HG03432 (cell line): ENCODE measurements around the gene ACYP2.
"Not testable (repeated sequence)": the region's sequence is repeated elsewhere in the genome, so short reads cannot be mapped to it uniquely, and the experiment has no call there.

Source experiments
- ATAC-seq: cut with Tn5 transposase; IDR thresholded peaks from one replicate; pipeline ENCODE4 v1.9.1; 2021; ENCODE audit warnings: mild to moderate bottlenecking, moderate library complexity; ENCODE audit not compliant: unreplicated experiment

Gene ACYP2

GRCh38 chr2:54313147-54313546 is 197.7 kb downstream of the ACYP2 start:
- no peak for ATAC-seq

- no peak for ATAC-seq
Measured at GRCh38 chr2:54317973-54318372, 202.6 kb downstream of the ACYP2 start.

- no peak for ATAC-seq
Measured at GRCh38 chr2:54318821-54319220, 203.4 kb downstream of the ACYP2 start.

DNA sequence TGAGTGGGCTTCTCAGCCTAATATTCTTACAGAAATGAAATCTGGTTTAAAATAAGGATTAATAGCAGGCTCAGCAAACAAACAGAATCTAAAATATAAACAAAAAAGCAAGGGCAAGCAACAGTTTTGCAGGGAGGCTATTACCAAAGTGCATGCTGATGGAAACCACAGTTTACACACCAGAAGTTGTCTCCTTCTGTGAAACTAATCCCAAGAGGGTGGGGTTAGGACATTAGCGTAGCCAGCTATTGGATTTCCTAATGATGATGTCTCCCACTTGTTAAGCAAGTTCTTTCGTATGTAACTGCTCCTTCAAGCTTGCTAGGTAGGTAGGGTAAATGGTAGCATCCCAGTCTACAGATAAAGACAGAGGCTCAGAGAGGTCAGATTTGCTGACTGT is 205.6 kb downstream of the ACYP2 start:
- no peak for ATAC-seq

DNA sequence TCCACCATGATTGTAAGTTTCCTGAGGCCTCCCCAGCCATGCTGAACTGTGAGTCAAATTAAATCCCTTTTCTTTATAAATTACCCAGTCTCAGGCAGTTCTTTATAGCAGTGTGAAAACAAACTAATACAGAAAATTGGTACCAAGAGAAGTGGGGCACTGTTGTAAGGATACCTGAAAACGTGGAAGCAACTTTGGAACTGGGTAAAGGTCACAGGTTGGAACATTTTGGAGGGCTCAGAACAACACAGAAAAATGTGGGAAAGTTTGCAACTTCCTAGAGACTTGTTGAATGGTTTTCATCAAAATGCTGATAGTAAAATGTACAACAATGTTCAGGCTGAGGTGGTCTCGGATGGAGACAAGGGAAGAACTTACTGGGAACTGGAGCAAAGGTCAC is 209.1 kb downstream of the ACYP2 start:
- ATAC-seq: not testable (repeated sequence)

GRCh38 chr2:54325148-54325547 is 209.7 kb downstream of the ACYP2 start:
- no peak for ATAC-seq

- ATAC-seq: no peak
Measured at GRCh38 chr2:54329482-54330161, 214.2 kb downstream of the ACYP2 start.

- peak; percentile 99 for ATAC-seq
Measured at GRCh38 chr2:54330162-54330925, 214.9 kb downstream of the ACYP2 start.

GRCh38 chr2:54330926-54331835 is 215.8 kb downstream of the ACYP2 start:
- ATAC-seq: no peak

GRCh38 chr2:54332386-54332785 is 217.0 kb downstream of the ACYP2 start:
- no peak for ATAC-seq

DNA sequence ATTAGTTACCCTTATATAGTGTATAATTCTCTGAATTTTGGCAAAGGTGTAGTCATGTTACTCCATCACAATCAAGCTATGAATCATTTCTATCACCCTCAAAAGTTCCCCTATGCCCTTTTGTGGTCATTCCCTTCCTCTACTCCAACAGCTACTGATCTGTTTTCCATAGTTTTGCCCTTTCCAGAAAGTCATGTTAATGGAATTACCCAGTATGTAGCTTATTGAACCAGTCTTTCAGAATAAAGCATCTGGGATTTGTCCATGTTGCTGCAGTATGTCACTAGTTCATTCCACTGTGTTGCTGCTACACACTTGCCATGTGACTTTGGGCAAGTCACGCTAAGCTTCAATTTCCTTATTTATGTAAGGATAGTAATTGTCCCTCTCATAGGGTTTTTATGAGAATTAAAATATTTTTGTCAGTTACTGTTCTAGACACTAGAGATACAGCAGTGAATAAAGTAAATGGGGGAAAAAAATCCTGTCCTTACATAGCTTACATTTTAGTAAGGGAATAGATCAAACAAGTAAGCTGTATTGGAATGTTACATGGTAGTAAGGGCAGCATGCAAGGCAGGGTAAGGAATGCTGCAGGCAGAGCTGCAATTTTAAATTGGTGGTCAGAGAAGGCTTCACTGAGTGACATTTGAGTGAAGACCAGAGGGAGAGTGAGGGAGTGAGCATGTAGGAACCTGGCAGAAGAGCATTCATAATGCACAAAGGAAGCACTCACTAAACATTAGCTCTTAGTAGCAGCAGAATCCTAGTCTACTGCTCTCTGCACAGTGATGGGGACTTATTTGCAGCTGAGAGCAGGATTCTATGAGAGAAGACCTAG is 220.9 kb downstream of the ACYP2 start:
- no peak for ATAC-seq

DNA sequence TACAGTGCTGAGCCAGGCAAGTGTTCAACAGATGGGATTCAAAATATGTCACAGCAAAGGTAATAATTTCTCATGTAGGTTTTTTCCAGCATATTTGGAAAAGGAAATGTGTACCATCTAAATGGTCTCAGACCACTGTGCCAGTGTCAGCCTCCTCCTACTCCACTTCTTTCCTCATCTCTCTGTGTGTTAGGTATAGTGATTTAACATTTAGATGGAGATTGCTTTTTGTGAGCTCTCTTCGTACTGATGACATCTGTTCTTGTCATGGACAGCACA is 221.5 kb downstream of the ACYP2 start:
- no peak for ATAC-seq

DNA sequence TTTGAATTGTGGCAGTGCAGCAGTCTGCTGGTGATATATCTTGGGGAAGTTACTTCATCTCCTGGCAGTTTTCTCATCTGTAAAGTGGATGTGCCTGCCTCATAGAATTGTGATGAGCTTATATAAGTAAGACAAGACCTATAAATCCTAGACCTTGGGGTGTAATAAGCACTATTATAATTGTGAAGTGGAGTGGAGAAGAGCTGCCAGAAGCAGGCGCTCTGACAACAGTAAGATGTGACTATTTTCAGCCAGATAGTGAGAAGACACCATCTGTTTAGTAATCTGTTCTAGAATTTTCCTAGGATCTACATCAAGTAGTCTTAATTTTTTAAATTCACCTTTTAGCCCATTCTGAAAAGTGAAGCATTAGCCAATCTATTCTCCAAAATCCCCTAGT is 226.2 kb downstream of the ACYP2 start:
- ATAC-seq: no peak

DNA sequence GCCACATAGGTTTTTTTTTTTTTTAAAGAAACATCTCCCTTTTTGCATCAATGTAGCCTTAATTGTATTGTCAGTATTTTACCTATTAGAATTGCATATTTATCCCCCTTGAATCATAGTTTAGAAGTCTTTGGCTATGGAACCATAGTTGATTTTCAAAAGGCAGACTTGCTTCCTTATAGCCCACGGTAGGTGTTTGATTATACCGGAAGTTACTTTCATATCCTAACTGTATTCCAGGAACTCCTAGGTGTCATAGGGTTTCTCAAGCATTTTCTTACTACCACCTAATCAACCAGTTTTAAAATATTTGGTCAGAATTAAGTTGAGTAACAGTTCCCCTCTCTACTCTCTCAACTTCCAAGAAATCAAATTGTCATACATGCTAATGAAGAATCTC is 227.2 kb downstream of the ACYP2 start:
- ATAC-seq: no peak

DNA sequence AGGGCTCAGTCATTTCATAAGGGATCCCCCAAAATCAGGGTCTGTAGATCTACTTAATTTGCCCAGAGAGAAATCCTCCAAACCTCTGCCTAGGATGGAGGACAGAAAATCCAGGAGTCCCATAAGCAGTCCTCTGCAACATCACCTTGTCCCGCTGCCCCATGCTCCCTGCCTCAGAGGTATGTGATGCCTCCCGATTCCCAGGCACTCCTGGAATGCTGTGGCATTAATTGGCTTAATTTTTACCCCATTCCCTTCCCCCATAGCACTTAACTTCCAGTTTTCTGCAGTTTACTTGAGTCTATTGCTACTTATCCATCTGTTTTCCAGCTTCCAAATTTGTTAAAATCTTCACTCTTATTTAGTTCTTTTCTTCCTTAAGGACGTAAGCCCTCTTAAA is 232.2 kb downstream of the ACYP2 start:
- ATAC-seq: no peak

DNA sequence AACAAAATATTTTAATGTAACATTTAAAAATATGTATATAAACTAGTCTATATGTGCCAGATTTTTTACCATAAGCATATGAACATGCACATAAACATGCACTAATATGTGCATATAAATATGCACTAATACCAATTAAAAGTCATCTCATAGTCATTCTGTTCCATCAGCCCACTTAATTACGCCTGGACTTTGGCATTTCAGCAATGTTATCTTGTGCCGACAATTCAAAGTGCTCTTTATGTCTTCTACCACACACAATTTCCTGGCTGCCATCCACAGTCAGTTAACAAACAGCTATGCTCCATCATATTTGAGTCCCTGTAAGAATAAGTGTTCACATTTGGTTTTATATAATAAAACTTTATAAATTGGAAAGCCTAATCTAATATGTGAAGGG is 233.2 kb downstream of the ACYP2 start:
- ATAC-seq: no peak

DNA sequence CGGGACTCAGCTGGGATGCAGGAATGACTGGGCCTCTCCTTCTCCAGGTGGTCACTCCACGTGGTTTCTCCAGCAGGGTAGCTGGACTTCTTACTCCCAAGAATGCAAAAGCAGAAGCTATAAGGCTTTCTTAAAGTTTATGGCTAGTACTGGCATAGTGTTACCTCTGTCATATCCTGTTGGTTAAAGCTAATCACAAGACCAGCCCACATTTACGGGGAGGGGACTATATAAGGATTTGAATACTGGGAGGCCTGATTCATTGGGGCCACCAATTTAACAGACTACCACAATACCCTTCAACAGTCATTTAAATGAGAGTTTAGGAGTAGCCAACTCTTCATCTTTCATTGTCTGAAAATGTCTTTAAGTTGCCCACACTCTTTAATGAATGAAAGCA is 235.0 kb downstream of the ACYP2 start:
- ATAC-seq: no peak

GRCh38 chr2:54353216-54353615 is 237.8 kb downstream of the ACYP2 start:
- no peak for ATAC-seq
